ENCODE results near the gene XRCC6. TPM values are rescaled to one million over a fixed set of nuclear protein-coding genes. Genes with fewer than 3 reads are reported as not detected.

XRCC6 gene
- polyA plus RNA-seq, 3 donors, result 58.6 to 286 (median 267) TPM

DNA sequence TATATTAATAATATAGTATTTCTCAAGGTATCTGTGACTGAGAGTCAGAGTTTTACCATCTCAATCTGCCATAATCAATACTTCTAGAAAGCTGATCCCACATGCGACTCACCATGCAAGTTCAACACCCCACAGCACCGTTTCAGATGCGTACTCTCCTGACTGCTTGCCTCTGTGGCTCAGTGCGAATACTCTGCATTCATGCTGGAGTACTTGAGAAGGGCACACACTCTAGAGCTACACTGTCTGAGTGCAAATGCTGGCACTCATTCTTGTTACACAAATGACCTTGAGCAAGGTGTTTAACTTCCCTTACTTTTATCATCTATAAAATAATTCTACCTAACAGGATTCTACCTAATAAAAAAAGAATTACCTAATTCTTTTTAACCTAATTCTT is 55.0 kb downstream of the XRCC6 start:
- 100% methylated on average over 4 of the region's 4 CpGs for WGBS (ENCODE audit: insufficient coverage)
- Mint-ChIP-seq H3K27ac (peak overlapping the region in 2 of 7 donors; percentile 32 to 62), H3K27me3 (ENCODE audit: low read depth in 3 of 3) (no peaks in the 10 kb centered on the region), H3K4me3 (no peak overlapping the region), H3K36me3 (peaks cover 62 to 88% of the 10 kb centered on the region in 2 donors), H3K4me1 (no peaks in the 10 kb centered on the region), H3K9me3 (no peaks in the 10 kb centered on the region)
- Histone ChIP-seq H3K4me2 (replicated peaks; ENCODE audit: extremely low read depth, low read length, poor library complexity, severe bottlenecking) (no peak overlapping the region), H3K79me2 (ENCODE audit: insufficient read depth, low read length) (peaks cover 28% of the 10 kb centered on the region), H3K9me3 (replicated peaks in 1 of 2; ENCODE audit: control insufficient read depth in 1 of 2, insufficient read depth in 1 of 2, low read length in 2 of 2) (no peaks in the 10 kb centered on the region), H2AFZ (ENCODE audit: insufficient read depth, low read depth, low read length, poor library complexity, severe bottlenecking) (no peak overlapping the region), H3K27ac (ENCODE audit: low read depth in 1 of 2, low read length in 2 of 2) (no peak overlapping the region), H3K36me3 (replicated peaks in 1 of 2; ENCODE audit: control insufficient read depth in 1 of 2, insufficient read depth in 2 of 2, low read length in 2 of 2) (peaks cover 51 to 80% of the 10 kb centered on the region in 2 donors), H3K27me3 (ENCODE audit: control insufficient read depth in 2 of 2, insufficient read depth in 2 of 2, low read length in 2 of 2) (no peaks in the 10 kb centered on the region), H3K9ac (ENCODE audit: insufficient read depth, low read length, poor library complexity, severe bottlenecking) (no peak overlapping the region), H3K4me1 (ENCODE audit: control insufficient read depth in 1 of 2, insufficient read depth in 2 of 2, low read length in 2 of 2) (no peaks in the 10 kb centered on the region), H3K4me3 (replicated peaks in 1 of 3; ENCODE audit: low read depth in 2 of 3, low read length in 3 of 3) (no peak overlapping the region), H4K20me1 (ENCODE audit: insufficient read depth, low read length) (peaks cover 9% of the 10 kb centered on the region)
- intact Hi-C loops (cut with micrococcal nuclease), result no loop called here
- TF ChIP-seq, protein P1, sequence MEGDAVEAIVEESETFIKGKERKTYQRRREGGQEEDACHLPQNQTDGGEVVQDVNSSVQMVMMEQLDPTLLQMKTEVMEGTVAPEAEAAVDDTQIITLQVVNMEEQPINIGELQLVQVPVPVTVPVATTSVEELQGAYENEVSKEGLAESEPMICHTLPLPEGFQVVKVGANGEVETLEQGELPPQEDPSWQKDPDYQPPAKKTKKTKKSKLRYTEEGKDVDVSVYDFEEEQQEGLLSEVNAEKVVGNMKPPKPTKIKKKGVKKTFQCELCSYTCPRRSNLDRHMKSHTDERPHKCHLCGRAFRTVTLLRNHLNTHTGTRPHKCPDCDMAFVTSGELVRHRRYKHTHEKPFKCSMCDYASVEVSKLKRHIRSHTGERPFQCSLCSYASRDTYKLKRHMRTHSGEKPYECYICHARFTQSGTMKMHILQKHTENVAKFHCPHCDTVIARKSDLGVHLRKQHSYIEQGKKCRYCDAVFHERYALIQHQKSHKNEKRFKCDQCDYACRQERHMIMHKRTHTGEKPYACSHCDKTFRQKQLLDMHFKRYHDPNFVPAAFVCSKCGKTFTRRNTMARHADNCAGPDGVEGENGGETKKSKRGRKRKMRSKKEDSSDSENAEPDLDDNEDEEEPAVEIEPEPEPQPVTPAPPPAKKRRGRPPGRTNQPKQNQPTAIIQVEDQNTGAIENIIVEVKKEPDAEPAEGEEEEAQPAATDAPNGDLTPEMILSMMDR (IDR thresholded peaks at IDR 0.05), result no peak
- DNase-seq, result no peak

- Histone ChIP-seq H3K4me3 (replicated peaks in 1 of 3; ENCODE audit: low read depth in 2 of 3, low read length in 3 of 3) (peak overlapping the region; percentile 47 to 86 (median 81)), H3K4me2 (replicated peaks; ENCODE audit: extremely low read depth, low read length, poor library complexity, severe bottlenecking) (peak overlapping the region; percentile 70), H2AFZ (ENCODE audit: insufficient read depth, low read depth, low read length, poor library complexity, severe bottlenecking) (no peak overlapping the region), H3K27ac (ENCODE audit: low read depth in 1 of 2, low read length in 2 of 2) (peak overlapping the region; percentile 69 to 88), H4K20me1 (ENCODE audit: insufficient read depth, low read length) (peaks cover 15% of the 10 kb centered on the region), H3K4me1 (ENCODE audit: control insufficient read depth in 1 of 2, insufficient read depth in 2 of 2, low read length in 2 of 2) (peaks cover 0 to 3% of the 10 kb centered on the region in 2 donors), H3K9ac (ENCODE audit: insufficient read depth, low read length, poor library complexity, severe bottlenecking) (peak overlapping the region; percentile 67), H3K36me3 (replicated peaks in 1 of 2; ENCODE audit: control insufficient read depth in 1 of 2, insufficient read depth in 2 of 2, low read length in 2 of 2) (peaks cover 27 to 43% of the 10 kb centered on the region in 2 donors), H3K9me3 (replicated peaks in 1 of 2; ENCODE audit: control insufficient read depth in 1 of 2, insufficient read depth in 1 of 2, low read length in 2 of 2) (no peaks in the 10 kb centered on the region), H3K79me2 (ENCODE audit: insufficient read depth, low read length) (peaks cover 80% of the 10 kb centered on the region), H3K27me3 (ENCODE audit: control insufficient read depth in 2 of 2, insufficient read depth in 2 of 2, low read length in 2 of 2) (no peaks in the 10 kb centered on the region)
- Mint-ChIP-seq H3K4me1 (peaks cover 4% of the 10 kb centered on the region), H3K9me3 (peaks cover 0 to 6% (median 0%) of the 10 kb centered on the region in 7 donors), H3K36me3 (peaks cover 37 to 49% of the 10 kb centered on the region in 2 donors), H3K27me3 (ENCODE audit: low read depth in 3 of 3) (peaks cover 0 to 1% (median 0%) of the 10 kb centered on the region in 3 donors), H3K4me3 (peak overlapping the region; percentile 94 to 98), H3K27ac (peak overlapping the region in 4 of 7 donors; percentile 93 to 98 (median 96))
- DNase-seq, result no peak
- WGBS (ENCODE audit: insufficient coverage), result 68% methylated on average over 5 of the region's 14 CpGs
- TF ChIP-seq, protein P1 (IDR thresholded peaks at IDR 0.05), result no peak
- intact Hi-C loops (cut with micrococcal nuclease), result no loop called here
Observed at GRCh38 chr22:41681616-41682015, 60.5 kb downstream of the XRCC6 start.
